Keratinocyte (primary cell): ENCODE data around the gene CDC20. TPM values are rescaled to one million over a fixed set of nuclear protein-coding genes. Genes with fewer than 3 reads are reported as not detected.

Experiments
- DNase-seq: peaks from one replicate; pipeline ENCODE4 v3.0.0-alpha.2; 2011; ENCODE audit warnings: low read depth, missing footprints, low spot score
- FAIRE-seq: peaks from 2 replicates; lab custom pipeline; 2011; peaks lifted over from hg19 to GRCh38; lab: Jason Lieb, UNC
- H2AFZ ChIP-seq: 2 replicates; pipeline ENCODE4 v1.6.0; 2012; ENCODE audit warnings: low read length, control low read depth, inconsistent platforms; ENCODE audit not compliant: control insufficient read depth
- H3K27ac ChIP-seq: 2 replicates; pipeline ENCODE4 v1.5.1; 2011; ENCODE audit warnings: low read length; ENCODE audit not compliant: control insufficient read depth, insufficient read depth
- H3K27me3 ChIP-seq: 3 replicates; pipeline ENCODE4 v1.6.0; 2011; ENCODE audit warnings: low read length; ENCODE audit not compliant: control insufficient read depth, insufficient read depth; ENCODE audit errors: extremely low read depth
- H3K36me3 ChIP-seq, 2 experiments: 2 replicates in 1 of 2; 3 replicates in 1 of 2; pipeline ENCODE4 v1.5.1; 2011; ENCODE audit warnings: low read length in 2 of 2, mild to moderate bottlenecking in 1 of 2; ENCODE audit not compliant: control insufficient read depth in 2 of 2, insufficient read depth in 2 of 2; ENCODE audit errors: extremely low read depth in 1 of 2
- H3K4me1 ChIP-seq: 3 replicates; pipeline ENCODE4 v1.5.1; 2011; ENCODE audit warnings: low read length; ENCODE audit not compliant: control insufficient read depth, insufficient read depth; ENCODE audit errors: extremely low read depth
- H3K4me2 ChIP-seq: 3 replicates; pipeline ENCODE4 v1.6.0; 2011; ENCODE audit warnings: low read depth, low read length; ENCODE audit not compliant: control insufficient read depth, insufficient read depth; ENCODE audit errors: extremely low read depth
- H3K4me3 ChIP-seq, 3 experiments: fragments of 200-600 bp in 1 of 3; sonication (generic) in 1 of 3; 2 replicates in 2 of 3; 3 replicates in 1 of 3; pipeline ENCODE4 v1.5.1; 2011 to 2016; ENCODE audit warnings: low read length in 3 of 3, mild to moderate bottlenecking in 3 of 3, control low read depth in 2 of 3, inconsistent platforms in 1 of 3, low read depth in 1 of 3, mixed read lengths in 1 of 3, mixed run types in 1 of 3, moderate library complexity in 1 of 3; ENCODE audit not compliant: control insufficient read depth in 2 of 3, insufficient read depth in 2 of 3; ENCODE audit errors: extremely low read depth in 1 of 3
- H3K79me2 ChIP-seq: 2 replicates; pipeline ENCODE4 v1.6.0; 2012; ENCODE audit warnings: low read length; ENCODE audit not compliant: control insufficient read depth, insufficient read depth
- H3K9ac ChIP-seq: 3 replicates; pipeline ENCODE4 v1.6.0; 2011; ENCODE audit warnings: low read length; ENCODE audit not compliant: control insufficient read depth, insufficient read depth; ENCODE audit errors: extremely low read depth
- H3K9me1 ChIP-seq: 3 replicates; pipeline ENCODE4 v1.6.0; 2011; ENCODE audit warnings: low read length; ENCODE audit not compliant: control insufficient read depth, insufficient read depth; ENCODE audit errors: extremely low read depth
- H3K9me3 ChIP-seq: 2 replicates; pipeline ENCODE4 v1.5.1; 2012; ENCODE audit warnings: low read depth, low read length; ENCODE audit not compliant: control insufficient read depth
- H4K20me1 ChIP-seq: 3 replicates; pipeline ENCODE4 v1.6.0; 2011; ENCODE audit warnings: low read length; ENCODE audit not compliant: control insufficient read depth, insufficient read depth; ENCODE audit errors: extremely low read depth
- CTCF ChIP-seq, 3 experiments: IDR thresholded peaks in 1 of 3; conservative IDR thresholded peaks in 1 of 3; optimal IDR thresholded peaks in 1 of 3; 2 replicates in 2 of 3; 3 replicates in 1 of 3; pipeline versions ENCODE3 to v1.5.1; 2011; ENCODE audit warnings: low read length in 3 of 3, mild to moderate bottlenecking in 3 of 3, moderate library complexity in 2 of 3, control low read depth in 1 of 3, inconsistent platforms in 1 of 3; ENCODE audit not compliant: insufficient read depth in 2 of 3; ENCODE audit errors: extremely low read depth in 1 of 3
- EZH2 ChIP-seq: IDR thresholded peaks from one replicate; pipeline ENCODE4 v1.6.1; 2012; ENCODE audit warnings: inconsistent platforms, mild to moderate bottlenecking, low read length, moderate library complexity
- dilution Hi-C: fragments of 300-500 bp; cut with MboI; formaldehyde crosslinking; loops from one replicate; pipeline ENCODE4 v1.7.0; 2020; ENCODE audit warnings: low sequenced_read_pairs; ENCODE audit not compliant: extremely low pct_ligation_motif_present
- polyA plus RNA-seq, 5 experiments: library from polyadenylated mRNA; depleted of rRNA in 3 of 5; stranded (reverse) in 3 of 5; stranded (forward) in 1 of 5; unstranded in 1 of 5; fragments of >200 nt; gene quantifications; 1 replicate in 1 of 5; 2 replicates in 3 of 5; 3 replicates in 1 of 5; pipeline versions ENCODE4 v1.2.1 to v1.2.3, GENCODE V29; 2011 to 2012; ENCODE audit warnings: missing spikeins in 2 of 5, low read depth in 1 of 5, low replicate concordance in 1 of 5

Gene CDC20
- polyA plus RNA-seq, 1 donor (not counting 4 experiments of a cell fraction or from before 2014, with no cell fraction given): 84.2 TPM

GRCh38 chr1:43405219-43405875 is 46.6 kb downstream of the CDC20 start:
- H2AFZ ChIP-seq: no peak overlapping the region
- no peaks in the 10 kb centered on the region for H3K9me1 ChIP-seq
- no peak for FAIRE-seq
- TF ChIP-seq CTCF (optimal IDR thresholded peaks at IDR 0.05 in 1 of 3, IDR thresholded peaks at IDR 0.05 in 1 of 3, conservative IDR thresholded peaks at IDR 0.05 in 1 of 3; ENCODE audit: extremely low read depth in 1 of 3, insufficient read depth in 2 of 3, low read length in 3 of 3) (no peak), EZH2 (no peak)
- no peak overlapping the region for H3K4me2 ChIP-seq
- H3K9me3 ChIP-seq: no peaks in the 10 kb centered on the region
- H4K20me1 ChIP-seq: no peaks in the 10 kb centered on the region
- H3K4me1 ChIP-seq: no peaks in the 10 kb centered on the region
- dilution Hi-C loops: no loop called here
- no peak overlapping the region for H3K27ac ChIP-seq
- H3K27me3 ChIP-seq: no peaks in the 10 kb centered on the region
- no peak overlapping the region for H3K9ac ChIP-seq
- no peaks in the 10 kb centered on the region for H3K79me2 ChIP-seq
- no peak for DNase-seq
- no peak overlapping the region for H3K4me3 ChIP-seq
- H3K36me3 ChIP-seq: peaks cover 21 to 23% of the 10 kb centered on the region in 2 experiments

GRCh38 chr1:43405876-43406234 is 47.1 kb downstream of the CDC20 start:
- Histone ChIP-seq H3K9me3 (no peaks in the 10 kb centered on the region), H2AFZ (no peak overlapping the region), H3K36me3 (peaks cover 21 to 23% of the 10 kb centered on the region in 2 experiments), H3K4me2 (no peak overlapping the region), H3K27me3 (no peaks in the 10 kb centered on the region), H3K9me1 (no peaks in the 10 kb centered on the region), H3K9ac (no peak overlapping the region), H3K4me3 (no peak overlapping the region), H3K27ac (no peak overlapping the region), H3K4me1 (no peaks in the 10 kb centered on the region), H4K20me1 (no peaks in the 10 kb centered on the region), H3K79me2 (no peaks in the 10 kb centered on the region)
- FAIRE-seq (no peak), DNase-seq (no peak)
- dilution Hi-C loops: no loop called here
- TF ChIP-seq EZH2 (no peak), CTCF (optimal IDR thresholded peaks at IDR 0.05 in 1 of 3, IDR thresholded peaks at IDR 0.05 in 1 of 3, conservative IDR thresholded peaks at IDR 0.05 in 1 of 3; ENCODE audit: extremely low read depth in 1 of 3, insufficient read depth in 2 of 3, low read length in 3 of 3) (no peak)
